Omental fat pad (tissue), 4 donors: ENCODE measurements around the gene LILRA1. TPM values are rescaled to one million over a fixed set of nuclear protein-coding genes. Genes with fewer than 3 reads are reported as not detected.
"Not testable (repeated sequence)": the region's sequence is repeated elsewhere in the genome, so short reads cannot be mapped to it uniquely, and the experiment has no call there.

Experiments
- ATAC-seq: fragments of 150-250 bp; one replicate; pipeline ENCODE4 v1.9.1; 2016; ENCODE audit warnings: mild to moderate bottlenecking, moderate library complexity; ENCODE audit not compliant: low FRiP score
- DNase-seq: peaks from one replicate; pipeline ENCODE4 v3.0.0-alpha.2; 2019; ENCODE audit warnings: low spot score
- total RNA-seq, 4 donors: library from RNA; depleted of rRNA; stranded (reverse); fragments of >200 nt; gene quantifications; one replicate each; pipeline ENCODE4 v1.1.0, GENCODE V29; 2016
- TF ChIP-seq, protein P1 (sequence below), 3 donors: fragments of 450-650 bp; IDR thresholded peaks; one replicate each; pipeline ENCODE4 v1.5.1; 2016 to 2017; ENCODE audit warnings: antibody characterized with exemption in 3 of 3, mild to moderate bottlenecking in 3 of 3, moderate library complexity in 2 of 3

LILRA1 gene
- total RNA-seq, 4 donors from 2014 or later: 0.65 to 7.1 (median 2.5) TPM

DNA sequence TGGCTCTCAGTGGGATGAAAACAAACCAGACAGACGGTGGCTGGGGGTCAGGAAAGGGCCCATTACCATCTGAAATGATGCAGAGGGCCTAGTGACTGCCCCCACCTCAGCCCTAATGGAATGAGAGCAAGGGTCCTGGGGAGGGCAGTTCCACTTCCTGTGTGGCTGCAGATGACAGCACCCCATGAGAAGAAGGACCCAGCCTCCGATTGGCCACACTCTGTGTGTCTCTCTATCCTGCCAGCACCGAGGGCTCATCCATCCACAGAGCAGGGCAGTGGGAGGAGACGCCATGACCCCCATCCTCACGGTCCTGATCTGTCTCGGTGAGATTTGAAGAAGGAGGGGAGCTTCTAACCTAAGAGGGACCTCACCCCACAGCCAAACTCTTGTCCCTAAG lies 37.4 kb downstream of the LILRA1 start:
- ATAC-seq (no peak), DNase-seq (no peak)
- TF ChIP-seq, protein P1, sequence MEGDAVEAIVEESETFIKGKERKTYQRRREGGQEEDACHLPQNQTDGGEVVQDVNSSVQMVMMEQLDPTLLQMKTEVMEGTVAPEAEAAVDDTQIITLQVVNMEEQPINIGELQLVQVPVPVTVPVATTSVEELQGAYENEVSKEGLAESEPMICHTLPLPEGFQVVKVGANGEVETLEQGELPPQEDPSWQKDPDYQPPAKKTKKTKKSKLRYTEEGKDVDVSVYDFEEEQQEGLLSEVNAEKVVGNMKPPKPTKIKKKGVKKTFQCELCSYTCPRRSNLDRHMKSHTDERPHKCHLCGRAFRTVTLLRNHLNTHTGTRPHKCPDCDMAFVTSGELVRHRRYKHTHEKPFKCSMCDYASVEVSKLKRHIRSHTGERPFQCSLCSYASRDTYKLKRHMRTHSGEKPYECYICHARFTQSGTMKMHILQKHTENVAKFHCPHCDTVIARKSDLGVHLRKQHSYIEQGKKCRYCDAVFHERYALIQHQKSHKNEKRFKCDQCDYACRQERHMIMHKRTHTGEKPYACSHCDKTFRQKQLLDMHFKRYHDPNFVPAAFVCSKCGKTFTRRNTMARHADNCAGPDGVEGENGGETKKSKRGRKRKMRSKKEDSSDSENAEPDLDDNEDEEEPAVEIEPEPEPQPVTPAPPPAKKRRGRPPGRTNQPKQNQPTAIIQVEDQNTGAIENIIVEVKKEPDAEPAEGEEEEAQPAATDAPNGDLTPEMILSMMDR (IDR thresholded peaks at IDR 0.05): no peak

DNA sequence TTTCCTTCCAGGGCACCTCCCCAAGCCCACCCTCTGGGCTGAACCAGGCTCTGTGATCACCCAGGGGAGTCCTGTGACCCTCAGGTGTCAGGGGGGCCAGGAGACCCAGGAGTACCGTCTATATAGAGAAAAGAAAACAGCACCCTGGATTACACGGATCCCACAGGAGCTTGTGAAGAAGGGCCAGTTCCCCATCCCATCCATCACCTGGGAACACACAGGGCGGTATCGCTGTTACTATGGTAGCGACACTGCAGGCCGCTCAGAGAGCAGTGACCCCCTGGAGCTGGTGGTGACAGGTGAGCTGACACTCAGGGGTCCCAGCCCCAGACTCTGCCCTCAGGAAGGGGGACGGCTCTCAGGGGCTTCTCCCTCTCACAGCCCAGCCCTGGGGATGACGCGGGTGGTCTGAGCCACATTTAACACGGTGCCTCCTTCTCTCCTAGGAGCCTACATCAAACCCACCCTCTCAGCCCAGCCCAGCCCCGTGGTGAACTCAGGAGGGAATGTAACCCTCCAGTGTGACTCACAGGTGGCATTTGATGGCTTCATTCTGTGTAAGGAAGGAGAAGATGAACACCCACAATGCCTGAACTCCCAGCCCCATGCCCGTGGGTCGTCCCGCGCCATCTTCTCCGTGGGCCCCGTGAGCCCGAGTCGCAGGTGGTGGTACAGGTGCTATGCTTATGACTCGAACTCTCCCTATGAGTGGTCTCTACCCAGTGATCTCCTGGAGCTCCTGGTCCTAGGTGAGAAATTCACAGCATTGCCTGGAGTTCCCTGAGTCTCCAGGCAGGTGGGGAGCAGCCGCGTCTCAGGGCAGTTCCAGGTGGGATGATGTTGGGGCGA lies 38.3 kb downstream of the LILRA1 start:
- DNase-seq, ATAC-seq: not testable (repeated sequence)

DNA sequence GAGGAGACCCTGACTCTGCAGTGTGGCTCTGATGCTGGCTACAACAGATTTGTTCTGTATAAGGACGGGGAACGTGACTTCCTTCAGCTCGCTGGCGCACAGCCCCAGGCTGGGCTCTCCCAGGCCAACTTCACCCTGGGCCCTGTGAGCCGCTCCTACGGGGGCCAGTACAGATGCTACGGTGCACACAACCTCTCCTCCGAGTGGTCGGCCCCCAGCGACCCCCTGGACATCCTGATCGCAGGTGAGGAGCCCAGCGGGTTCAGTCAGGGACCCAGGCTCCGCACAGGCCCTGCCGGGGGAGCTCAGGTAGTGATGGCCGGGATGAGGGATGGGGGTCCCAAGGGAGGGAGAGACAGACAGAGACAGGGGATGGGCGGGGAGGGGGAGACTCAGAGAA lies 39.1 kb downstream of the LILRA1 start:
- not testable (repeated sequence) for DNase-seq, ATAC-seq

DNA sequence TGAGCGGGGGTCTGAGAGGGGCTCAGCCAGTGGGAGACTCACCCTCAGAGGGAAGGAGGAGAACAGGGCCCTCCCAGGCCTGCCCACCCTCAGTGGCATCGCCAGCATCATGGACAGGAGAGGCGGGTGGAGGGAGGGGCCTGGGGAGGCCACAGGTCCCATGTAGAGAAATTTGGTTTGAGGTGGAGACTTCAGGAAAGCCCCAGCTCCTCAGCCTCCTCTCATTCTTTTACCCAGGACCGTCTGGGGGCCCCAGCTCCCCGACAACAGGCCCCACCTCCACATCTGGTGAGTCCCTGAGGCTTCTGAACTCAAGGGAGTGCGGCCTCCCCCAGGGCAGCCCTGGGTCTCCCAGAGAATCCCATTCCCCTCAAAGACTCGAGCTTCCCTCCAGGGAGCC lies 40.0 kb downstream of the LILRA1 start:
- no peak for DNase-seq
- no peak for ATAC-seq
- TF ChIP-seq, protein P1 (IDR thresholded peaks at IDR 0.05): no peak

DNA sequence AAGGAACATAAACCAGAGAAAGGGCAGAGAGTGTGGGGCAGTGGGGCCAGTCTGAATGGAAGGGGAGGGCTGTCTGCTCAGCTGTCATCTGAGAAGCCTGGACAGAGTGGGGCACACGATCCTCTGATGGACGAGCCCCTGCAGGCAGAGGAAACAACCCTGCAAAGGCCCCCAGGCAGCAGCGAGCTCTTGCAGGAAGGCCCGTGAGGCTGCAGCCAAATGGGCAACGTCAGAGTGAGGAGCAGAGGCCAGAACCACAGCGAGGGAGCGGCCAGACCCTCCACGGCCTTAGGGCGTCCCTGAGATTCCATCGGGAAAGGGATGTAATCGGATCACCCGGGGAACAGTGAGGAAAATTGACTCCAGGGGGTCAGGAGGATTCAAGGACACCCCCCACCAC lies 42.6 kb downstream of the LILRA1 start:
- not testable (repeated sequence) for DNase-seq, ATAC-seq

DNA sequence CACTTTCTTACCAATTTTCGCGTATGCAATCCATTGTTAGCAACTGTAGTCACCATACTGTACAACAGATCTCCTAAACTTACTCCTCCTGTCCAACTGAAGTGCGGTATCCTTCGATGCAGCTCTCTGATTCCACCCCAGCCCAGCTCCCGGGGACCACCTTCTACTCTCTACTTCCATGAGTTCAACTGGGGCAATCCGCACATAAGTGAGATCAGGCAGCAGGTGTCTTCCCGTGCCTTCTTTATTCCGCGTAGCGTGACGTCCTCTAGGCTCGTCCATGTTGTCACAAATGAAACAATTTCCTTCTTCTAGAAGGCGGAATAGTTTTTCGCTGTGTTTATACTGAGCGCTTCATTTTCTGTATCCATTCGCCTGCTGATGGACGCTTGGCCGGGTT lies 45.3 kb downstream of the LILRA1 start:
- no peak for DNase-seq
- TF ChIP-seq, protein P1 (IDR thresholded peaks at IDR 0.05): no peak
- ATAC-seq: no peak

DNA sequence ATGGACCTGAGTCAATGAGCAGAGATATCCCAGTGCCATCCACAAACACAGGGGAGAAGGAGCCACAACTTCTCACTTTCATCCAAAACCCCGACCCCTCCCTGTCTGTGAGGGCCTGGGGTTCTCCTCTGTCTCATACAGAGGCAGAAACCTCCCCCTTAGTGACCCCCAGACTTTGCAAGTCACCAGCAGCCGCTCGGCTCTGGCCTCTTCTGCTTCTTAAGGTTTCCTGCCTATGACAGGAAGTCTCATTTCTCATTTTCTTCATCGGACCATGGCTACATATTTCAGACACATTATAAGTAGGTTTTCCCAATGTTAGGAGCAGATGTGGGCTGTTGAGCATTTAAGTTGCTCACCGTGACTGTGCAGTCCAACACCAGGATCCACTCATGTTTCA lies 49.5 kb downstream of the LILRA1 start:
- not testable (repeated sequence) for ATAC-seq, DNase-seq

DNA sequence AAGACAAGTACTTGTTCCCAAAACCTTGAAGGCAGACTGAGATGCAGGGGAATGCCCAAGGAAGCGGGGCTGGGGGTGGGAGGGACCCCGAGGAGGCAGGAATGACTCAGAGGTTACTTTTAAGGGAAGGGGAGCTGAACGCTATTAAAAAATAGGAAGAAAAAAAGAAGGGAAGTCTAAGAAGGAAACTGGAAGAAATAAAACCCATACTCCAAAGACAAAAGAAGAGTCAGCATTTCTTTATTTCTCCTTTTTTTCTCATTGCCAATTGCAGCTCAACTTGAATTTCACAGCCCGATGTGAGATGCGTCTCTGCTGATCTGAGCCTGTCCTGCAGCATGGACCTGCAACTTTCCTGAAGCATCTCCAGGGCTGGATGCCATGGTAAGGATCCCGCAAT lies 50.2 kb downstream of the LILRA1 start:
- not testable (repeated sequence) for ATAC-seq, DNase-seq

DNA sequence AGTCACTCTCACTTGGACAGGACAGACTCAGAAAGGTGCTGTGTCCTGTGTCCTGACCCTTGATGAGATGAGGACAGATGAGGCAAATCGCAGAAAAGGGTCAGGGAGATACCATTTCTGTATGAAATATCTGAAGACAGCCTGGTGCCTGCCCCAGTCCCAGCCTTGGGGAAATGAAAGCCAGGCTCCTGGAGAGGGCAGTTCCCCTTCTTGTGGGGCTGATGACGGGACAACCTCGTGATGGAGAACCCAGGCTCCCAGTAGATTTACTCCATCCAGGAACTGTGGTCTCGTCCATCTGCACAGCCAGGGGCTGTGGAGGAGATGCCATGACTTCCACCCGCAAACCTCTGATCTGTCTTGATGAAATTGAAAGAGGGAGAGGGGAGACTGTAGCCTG lies 50.6 kb downstream of the LILRA1 start:
- no peak for DNase-seq
- TF ChIP-seq, protein P1 (IDR thresholded peaks at IDR 0.05): no peak
- ATAC-seq: no peak

DNA sequence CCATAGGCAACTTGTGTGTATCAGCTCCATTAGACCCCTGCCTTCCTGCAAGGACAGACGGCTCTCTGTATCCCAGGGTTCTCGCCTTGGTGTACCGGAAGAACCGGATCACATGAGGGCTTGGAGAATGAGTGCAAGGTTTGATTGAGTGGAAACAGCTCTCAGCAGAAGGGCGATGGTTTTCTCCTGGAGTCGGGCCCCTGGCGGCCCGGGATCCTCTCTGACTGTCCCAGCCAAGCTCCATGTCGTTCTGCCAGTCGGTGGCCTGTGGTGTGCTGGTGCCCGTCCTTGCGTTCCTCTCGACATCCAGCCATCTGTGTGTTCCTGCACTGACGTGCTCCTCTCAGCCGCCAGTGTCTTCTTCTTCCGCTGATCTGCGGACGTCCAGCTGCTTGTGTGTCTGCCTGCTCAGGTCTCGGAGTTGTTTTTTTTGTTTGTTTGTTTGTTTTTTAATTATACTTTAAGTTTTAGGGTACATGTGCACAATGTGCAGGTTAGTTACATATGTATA lies 53.0 kb downstream of the LILRA1 start:
- TF ChIP-seq, protein P1 (IDR thresholded peaks at IDR 0.05): no peak
- no peak for DNase-seq
- no peak for ATAC-seq
